HL-60 (cell line): ENCODE measurements around the gene GH2.

Experiments used
- CTCF ChIP-seq: IDR thresholded peaks from one replicate; pipeline ENCODE4 v1.5.1; 2011; ENCODE audit warnings: low read length, control low read depth, inconsistent platforms; ENCODE audit not compliant: insufficient read depth
- GABPA ChIP-seq: IDR thresholded peaks from 2 replicates; pipeline ENCODE4 v1.6.1; 2012; ENCODE audit warnings: low read depth
- POLR2AphosphoS5 ChIP-seq: IDR thresholded peaks from 2 replicates; pipeline ENCODE4 v1.6.1; 2012; ENCODE audit warnings: low read depth
- SPI1 ChIP-seq: IDR thresholded peaks from 2 replicates; pipeline ENCODE4 v1.6.1; 2012; ENCODE audit warnings: low read depth, mild to moderate bottlenecking, borderline replicate concordance
- TF ChIP-seq, protein P1 (sequence below): IDR thresholded peaks from 2 replicates; pipeline ENCODE4 v1.6.1; 2012; ENCODE audit warnings: low read depth; ENCODE audit not compliant: insufficient replicate concordance

- no peak for TF ChIP-seq CTCF
- TF ChIP-seq GABPA, result no peak
- no peak for TF ChIP-seq SPI1
- TF ChIP-seq, protein P1, sequence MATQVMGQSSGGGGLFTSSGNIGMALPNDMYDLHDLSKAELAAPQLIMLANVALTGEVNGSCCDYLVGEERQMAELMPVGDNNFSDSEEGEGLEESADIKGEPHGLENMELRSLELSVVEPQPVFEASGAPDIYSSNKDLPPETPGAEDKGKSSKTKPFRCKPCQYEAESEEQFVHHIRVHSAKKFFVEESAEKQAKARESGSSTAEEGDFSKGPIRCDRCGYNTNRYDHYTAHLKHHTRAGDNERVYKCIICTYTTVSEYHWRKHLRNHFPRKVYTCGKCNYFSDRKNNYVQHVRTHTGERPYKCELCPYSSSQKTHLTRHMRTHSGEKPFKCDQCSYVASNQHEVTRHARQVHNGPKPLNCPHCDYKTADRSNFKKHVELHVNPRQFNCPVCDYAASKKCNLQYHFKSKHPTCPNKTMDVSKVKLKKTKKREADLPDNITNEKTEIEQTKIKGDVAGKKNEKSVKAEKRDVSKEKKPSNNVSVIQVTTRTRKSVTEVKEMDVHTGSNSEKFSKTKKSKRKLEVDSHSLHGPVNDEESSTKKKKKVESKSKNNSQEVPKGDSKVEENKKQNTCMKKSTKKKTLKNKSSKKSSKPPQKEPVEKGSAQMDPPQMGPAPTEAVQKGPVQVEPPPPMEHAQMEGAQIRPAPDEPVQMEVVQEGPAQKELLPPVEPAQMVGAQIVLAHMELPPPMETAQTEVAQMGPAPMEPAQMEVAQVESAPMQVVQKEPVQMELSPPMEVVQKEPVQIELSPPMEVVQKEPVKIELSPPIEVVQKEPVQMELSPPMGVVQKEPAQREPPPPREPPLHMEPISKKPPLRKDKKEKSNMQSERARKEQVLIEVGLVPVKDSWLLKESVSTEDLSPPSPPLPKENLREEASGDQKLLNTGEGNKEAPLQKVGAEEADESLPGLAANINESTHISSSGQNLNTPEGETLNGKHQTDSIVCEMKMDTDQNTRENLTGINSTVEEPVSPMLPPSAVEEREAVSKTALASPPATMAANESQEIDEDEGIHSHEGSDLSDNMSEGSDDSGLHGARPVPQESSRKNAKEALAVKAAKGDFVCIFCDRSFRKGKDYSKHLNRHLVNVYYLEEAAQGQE, result no peak
- no peak for TF ChIP-seq POLR2AphosphoS5
Observed at GRCh38 chr17:63928172-63928666, 46.5 kb upstream of the GH2 start.
